Ishikawa (cell line): ENCODE data around the gene TSPAN5.

Experiments used
- CEBPB ChIP-seq: IDR thresholded peaks from 2 replicates; pipeline ENCODE4 v1.6.1; 2012
- CREB1 ChIP-seq: IDR thresholded peaks from 2 replicates; pipeline ENCODE4 v1.6.1; 2012; ENCODE audit warnings: low read depth
- EGR1 ChIP-seq: IDR thresholded peaks from 2 replicates; pipeline ENCODE4 v1.6.1; 2012
- EP300 ChIP-seq: IDR thresholded peaks from 2 replicates; pipeline ENCODE4 v1.6.1; 2012; ENCODE audit warnings: borderline replicate concordance
- FOXM1 ChIP-seq: IDR thresholded peaks from 2 replicates; pipeline ENCODE4 v1.6.1; 2012; ENCODE audit warnings: low read depth, borderline replicate concordance
- MAX ChIP-seq: IDR thresholded peaks from 2 replicates; pipeline ENCODE4 v1.6.1; 2012
- NFIC ChIP-seq: IDR thresholded peaks from 2 replicates; pipeline ENCODE4 v1.6.1; 2012
- RAD21 ChIP-seq: IDR thresholded peaks from 2 replicates; pipeline ENCODE4 v1.6.1; 2012; ENCODE audit warnings: low read depth
- TAF1 ChIP-seq: IDR thresholded peaks from 2 replicates; pipeline ENCODE4 v1.6.1; 2012; ENCODE audit warnings: low read depth, mild to moderate bottlenecking
- TCF12 ChIP-seq: IDR thresholded peaks from 2 replicates; pipeline ENCODE4 v1.6.1; 2012; ENCODE audit warnings: low read depth
- TEAD4 ChIP-seq: IDR thresholded peaks from 2 replicates; pipeline ENCODE4 v1.6.1; 2012
- YY1 ChIP-seq: IDR thresholded peaks from 2 replicates; pipeline ENCODE4 v1.6.1; 2012; ENCODE audit warnings: low read depth
- ZBTB7A ChIP-seq: IDR thresholded peaks from 2 replicates; pipeline ENCODE4 v1.6.1; 2012; ENCODE audit warnings: low read depth
- TF ChIP-seq, protein P1 (sequence below): IDR thresholded peaks from 2 replicates; pipeline ENCODE4 v1.6.1; 2012
- TF ChIP-seq, protein P2 (sequence below): IDR thresholded peaks from 2 replicates; pipeline ENCODE4 v1.6.1; 2012; ENCODE audit warnings: low read depth, mild to moderate bottlenecking

Gene TSPAN5

DNA sequence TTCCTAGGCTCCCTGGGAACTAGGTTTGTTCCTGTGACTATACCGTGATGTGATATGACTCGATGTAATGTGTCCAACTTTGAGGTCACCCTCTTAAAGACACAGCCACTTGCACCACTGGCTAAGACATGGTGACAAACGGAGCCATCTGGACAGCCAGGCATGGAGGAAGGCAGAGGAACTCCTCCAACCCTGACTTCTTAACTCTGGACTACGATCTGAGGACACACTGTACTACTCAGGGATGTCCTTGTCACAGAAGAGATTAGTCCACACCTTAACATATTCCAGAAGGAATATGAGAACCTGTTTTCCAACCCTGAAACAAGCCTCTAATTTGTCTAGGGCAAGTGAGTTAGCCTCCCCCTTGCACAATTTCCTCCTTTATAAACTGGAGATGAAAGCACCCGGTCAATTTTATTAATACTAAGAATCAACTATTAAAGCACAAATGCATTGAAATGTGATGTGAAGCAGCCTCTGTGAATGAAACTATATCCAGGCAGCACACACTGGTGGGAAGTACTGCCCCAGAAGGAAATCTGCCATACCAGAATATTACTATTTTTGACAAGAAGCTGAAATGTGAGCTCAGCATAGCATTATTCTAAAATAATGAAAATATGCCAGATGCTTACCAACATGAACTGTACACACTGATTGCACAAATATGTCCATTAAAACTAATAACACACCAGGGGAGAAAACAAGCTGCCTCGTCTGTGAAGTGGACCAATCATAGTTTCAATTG lies 47.3 kb downstream of the TSPAN5 start:
- no peak for TF ChIP-seq YY1
- TF ChIP-seq FOXM1: no peak
- no peak for TF ChIP-seq TCF12
- TF ChIP-seq, protein P1, sequence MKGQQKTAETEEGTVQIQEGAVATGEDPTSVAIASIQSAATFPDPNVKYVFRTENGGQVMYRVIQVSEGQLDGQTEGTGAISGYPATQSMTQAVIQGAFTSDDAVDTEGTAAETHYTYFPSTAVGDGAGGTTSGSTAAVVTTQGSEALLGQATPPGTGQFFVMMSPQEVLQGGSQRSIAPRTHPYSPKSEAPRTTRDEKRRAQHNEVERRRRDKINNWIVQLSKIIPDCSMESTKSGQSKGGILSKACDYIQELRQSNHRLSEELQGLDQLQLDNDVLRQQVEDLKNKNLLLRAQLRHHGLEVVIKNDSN: no peak
- no peak for TF ChIP-seq NFIC

DNA sequence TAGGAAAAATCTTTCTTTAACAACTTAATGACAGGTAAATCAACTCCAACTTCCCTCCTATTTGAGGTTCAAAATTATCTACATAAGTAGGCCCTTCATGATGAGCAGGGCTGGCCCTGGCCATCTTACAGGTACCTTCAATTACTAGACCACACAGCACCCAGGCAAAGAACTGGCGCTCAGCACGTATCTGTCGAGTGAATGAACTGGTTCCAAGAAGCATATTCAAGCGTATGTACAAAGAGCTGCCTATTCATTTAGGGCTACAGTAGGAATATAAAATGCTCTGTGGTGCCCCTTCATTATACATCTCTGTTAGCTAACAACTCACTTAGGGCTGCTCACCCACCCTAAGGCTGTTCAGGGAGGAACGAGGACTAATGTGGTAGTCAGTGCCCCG lies 48.0 kb downstream of the TSPAN5 start:
- TF ChIP-seq TCF12 (no peak), RAD21 (no peak), TAF1 (no peak), MAX (no peak), FOXM1 (no peak), CREB1 (no peak), YY1 (no peak), CEBPB (no peak), ZBTB7A (no peak), NFIC (no peak), EP300 (no peak), EGR1 (no peak), TEAD4 (no peak)
- TF ChIP-seq, protein P2, sequence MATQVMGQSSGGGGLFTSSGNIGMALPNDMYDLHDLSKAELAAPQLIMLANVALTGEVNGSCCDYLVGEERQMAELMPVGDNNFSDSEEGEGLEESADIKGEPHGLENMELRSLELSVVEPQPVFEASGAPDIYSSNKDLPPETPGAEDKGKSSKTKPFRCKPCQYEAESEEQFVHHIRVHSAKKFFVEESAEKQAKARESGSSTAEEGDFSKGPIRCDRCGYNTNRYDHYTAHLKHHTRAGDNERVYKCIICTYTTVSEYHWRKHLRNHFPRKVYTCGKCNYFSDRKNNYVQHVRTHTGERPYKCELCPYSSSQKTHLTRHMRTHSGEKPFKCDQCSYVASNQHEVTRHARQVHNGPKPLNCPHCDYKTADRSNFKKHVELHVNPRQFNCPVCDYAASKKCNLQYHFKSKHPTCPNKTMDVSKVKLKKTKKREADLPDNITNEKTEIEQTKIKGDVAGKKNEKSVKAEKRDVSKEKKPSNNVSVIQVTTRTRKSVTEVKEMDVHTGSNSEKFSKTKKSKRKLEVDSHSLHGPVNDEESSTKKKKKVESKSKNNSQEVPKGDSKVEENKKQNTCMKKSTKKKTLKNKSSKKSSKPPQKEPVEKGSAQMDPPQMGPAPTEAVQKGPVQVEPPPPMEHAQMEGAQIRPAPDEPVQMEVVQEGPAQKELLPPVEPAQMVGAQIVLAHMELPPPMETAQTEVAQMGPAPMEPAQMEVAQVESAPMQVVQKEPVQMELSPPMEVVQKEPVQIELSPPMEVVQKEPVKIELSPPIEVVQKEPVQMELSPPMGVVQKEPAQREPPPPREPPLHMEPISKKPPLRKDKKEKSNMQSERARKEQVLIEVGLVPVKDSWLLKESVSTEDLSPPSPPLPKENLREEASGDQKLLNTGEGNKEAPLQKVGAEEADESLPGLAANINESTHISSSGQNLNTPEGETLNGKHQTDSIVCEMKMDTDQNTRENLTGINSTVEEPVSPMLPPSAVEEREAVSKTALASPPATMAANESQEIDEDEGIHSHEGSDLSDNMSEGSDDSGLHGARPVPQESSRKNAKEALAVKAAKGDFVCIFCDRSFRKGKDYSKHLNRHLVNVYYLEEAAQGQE: no peak
- TF ChIP-seq, protein P1: no peak

- no peak for TF ChIP-seq FOXM1
- no peak for TF ChIP-seq RAD21
- TF ChIP-seq, protein P2: no peak
- no peak for TF ChIP-seq CREB1
- TF ChIP-seq ZBTB7A: no peak
- TF ChIP-seq EP300: no peak
- TF ChIP-seq MAX: no peak
- TF ChIP-seq CEBPB: no peak
- TF ChIP-seq EGR1: no peak
- TF ChIP-seq YY1: no peak
Observed at GRCh38 chr4:98609934-98610333, 48.5 kb downstream of the TSPAN5 start.

GRCh38 chr4:98608356-98608755 lies 50.1 kb downstream of the TSPAN5 start:
- TF ChIP-seq, protein P1: no peak
- TF ChIP-seq EGR1 (no peak), YY1 (no peak), RAD21 (no peak), NFIC (no peak), TCF12 (no peak), TEAD4 (no peak), CEBPB (no peak), EP300 (no peak), ZBTB7A (no peak), TAF1 (no peak), FOXM1 (no peak), MAX (no peak)
- TF ChIP-seq, protein P2: no peak
